Upper lobe of left lung (tissue), 6 donors: ENCODE results near the gene EHD3. TPM values are rescaled to one million over a fixed set of nuclear protein-coding genes. Genes with fewer than 3 reads are reported as not detected.
A peak's percentile ranks its signal among the peaks of the same experiment; 100 is the strongest.

Experiments
- ATAC-seq, 2 donors: fragments of 200-7000 bp; cut with Tn5 transposase; one replicate each; pipeline ENCODE4 v1.9.1; 2022; ENCODE audit warnings: mild to moderate bottlenecking in 2 of 2, moderate library complexity in 2 of 2; ENCODE audit not compliant: low FRiP score in 2 of 2
- DNase-seq, 2 donors: peaks; one replicate each; pipeline ENCODE4 v3.0.0-alpha.2; 2019 to 2020
- H3K27ac ChIP-seq, 4 donors: fragments of 200-600 bp; sonication (generic); one replicate each; pipeline ENCODE4 v1.5.1; 2016 to 2019
- H3K27me3 ChIP-seq, 4 donors: fragments of 200-600 bp; sonication (generic); one replicate each; pipeline ENCODE4 v1.5.1; 2017 to 2019
- H3K36me3 ChIP-seq, 4 donors: fragments of 200-600 bp; sonication (generic); one replicate each; pipeline ENCODE4 v1.5.1; 2016 to 2019
- H3K4me1 ChIP-seq, 4 donors: fragments of 200-600 bp; sonication (generic); one replicate each; pipeline ENCODE4 v1.5.1; 2018 to 2019
- H3K4me3 ChIP-seq, 4 donors: fragments of 200-600 bp; sonication (generic); one replicate each; pipeline ENCODE4 v1.5.1; 2017 to 2019; ENCODE audit warnings: mild to moderate bottlenecking in 2 of 4, moderate library complexity in 1 of 4
- H3K9me3 ChIP-seq, 4 donors: fragments of 200-600 bp; sonication (generic); one replicate each; pipeline ENCODE4 v1.5.1; 2018 to 2019
- CTCF ChIP-seq, 6 experiments: fragments of 450-650 bp in 4 of 6; fragments of 200-600 bp in 2 of 6; sonication (generic) in 2 of 6; IDR thresholded peaks; one replicate each; pipeline ENCODE4 v1.5.1; 2016 to 2019; ENCODE audit warnings: antibody characterized with exemption in 6 of 6
- EP300 ChIP-seq, 4 donors: sonication (generic); formaldehyde crosslinking; IDR thresholded peaks; one replicate each; pipeline ENCODE4 v1.5.1; 2017; ENCODE audit warnings: antibody characterized with exemption in 4 of 4, control low read depth in 2 of 4
- POLR2A ChIP-seq, 4 donors: fragments of 450-650 bp; IDR thresholded peaks; one replicate each; pipeline ENCODE4 v1.5.1; 2016 to 2017; ENCODE audit warnings: antibody characterized with exemption in 4 of 4, mild to moderate bottlenecking in 2 of 4
- POLR2AphosphoS5 ChIP-seq, 2 donors: sonication (generic); formaldehyde crosslinking; IDR thresholded peaks; one replicate each; pipeline ENCODE4 v1.5.1; 2017; ENCODE audit warnings: antibody characterized with exemption in 2 of 2
- whole genome bisulfite sequencing, 2 donors: methylation state at CpG; one replicate each; pipeline ENCODE4 v1.1.5; 2017 to 2018; 5-methylcytosine and 5-hydroxymethylcytosine counted together
- total RNA-seq, 6 donors: library from RNA; depleted of rRNA in 4 of 6; stranded (reverse); fragments of >200 nt in 4 of 6; gene quantifications; one replicate each; pipeline versions ENCODE4 v1.1.0 to v1.2.1, GENCODE V29; 2016 to 2021
- donor health status: DM: no; HTN: no; CAD: no; lungs with moderate emphysema.
- donor health status: DM: no; HTN: yes; CAD: no; lungs with severe emphysema.

The EHD3 gene
- total RNA-seq, 6 donors from 2014 or later = 3.7 to 12.5 (median 7.3) TPM

DNA sequence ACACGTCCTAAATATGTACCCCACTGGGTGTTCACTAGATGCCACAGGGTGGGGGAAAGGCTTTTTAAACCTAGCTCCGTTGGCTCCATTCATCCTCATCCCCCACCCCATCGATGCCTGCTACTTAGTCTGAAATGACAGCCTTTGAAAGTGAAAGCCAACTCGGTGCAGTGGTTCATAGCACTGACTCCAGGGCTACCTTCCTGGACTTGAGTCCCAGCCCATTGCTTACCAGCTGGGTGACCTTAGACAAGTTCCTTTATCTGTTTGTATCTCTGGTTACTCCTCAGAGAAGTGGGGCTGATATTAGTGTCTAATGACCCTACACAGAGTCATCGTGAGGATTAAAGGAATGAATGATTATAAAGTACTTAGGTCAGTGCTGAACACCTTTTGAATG is 24.4 kb downstream of the EHD3 start:
- peaks cover 3 to 9% (median 6%) of the 10 kb centered on the region in 4 donors for H3K4me1 ChIP-seq
- H3K4me3 ChIP-seq = no peak overlapping the region
- H3K36me3 ChIP-seq = peaks cover 0 to 21% (median 4%) of the 10 kb centered on the region in 4 donors
- DNase-seq (no peak), ATAC-seq (no peak)
- TF ChIP-seq POLR2AphosphoS5 (IDR thresholded peaks at IDR 0.05) (no peak), EP300 (IDR thresholded peaks at IDR 0.05) (no peak), CTCF (IDR thresholded peaks at IDR 0.05) (no peak), POLR2A (IDR thresholded peaks at IDR 0.05) (no peak)
- no peaks in the 10 kb centered on the region for H3K27me3 ChIP-seq
- H3K9me3 ChIP-seq = no peaks in the 10 kb centered on the region
- WGBS, 2 donors = 75 to 85% methylated on average over 5 of the region's 5 CpGs
- no peak overlapping the region for H3K27ac ChIP-seq

- DNase-seq (no peak), ATAC-seq (no peak)
- WGBS, 2 donors = 97 to 98% methylated on average over 3 of the region's 3 CpGs
- H3K27ac ChIP-seq = no peak overlapping the region
- no peaks in the 10 kb centered on the region for H3K9me3 ChIP-seq
- peaks cover 0 to 24% (median 4%) of the 10 kb centered on the region in 4 donors for H3K36me3 ChIP-seq
- H3K4me1 ChIP-seq = peaks cover 0 to 6% (median 2%) of the 10 kb centered on the region in 4 donors
- no peaks in the 10 kb centered on the region for H3K27me3 ChIP-seq
- no peak overlapping the region for H3K4me3 ChIP-seq
- no peak for TF ChIP-seq EP300 (IDR thresholded peaks at IDR 0.05)
- TF ChIP-seq POLR2AphosphoS5 (IDR thresholded peaks at IDR 0.05) = no peak
These were observed 25.1 kb downstream of the EHD3 start for GRCh38 chr2:31259075-31259474.

GRCh38 chr2:31260870-31261269 is 26.9 kb downstream of the EHD3 start:
- peaks cover 0 to 26% (median 4%) of the 10 kb centered on the region in 4 donors for H3K36me3 ChIP-seq
- H3K4me3 ChIP-seq = no peak overlapping the region
- DNase-seq = peak in 1 of 2 donors; percentile 31
- H3K9me3 ChIP-seq = no peaks in the 10 kb centered on the region
- no peaks in the 10 kb centered on the region for H3K27me3 ChIP-seq
- no peak overlapping the region for H3K27ac ChIP-seq
- no peaks in the 10 kb centered on the region for H3K4me1 ChIP-seq
- 80 to 83% methylated on average over 2 to 4 of the region's 4 CpGs for WGBS, 2 donors
- ATAC-seq = peak in 1 of 2 donors; percentile 34
- TF ChIP-seq CTCF (IDR thresholded peaks at IDR 0.05) = no peak
- TF ChIP-seq POLR2AphosphoS5 (IDR thresholded peaks at IDR 0.05) = no peak
- no peak for TF ChIP-seq EP300 (IDR thresholded peaks at IDR 0.05)
- TF ChIP-seq POLR2A (IDR thresholded peaks at IDR 0.05) = no peak

DNA sequence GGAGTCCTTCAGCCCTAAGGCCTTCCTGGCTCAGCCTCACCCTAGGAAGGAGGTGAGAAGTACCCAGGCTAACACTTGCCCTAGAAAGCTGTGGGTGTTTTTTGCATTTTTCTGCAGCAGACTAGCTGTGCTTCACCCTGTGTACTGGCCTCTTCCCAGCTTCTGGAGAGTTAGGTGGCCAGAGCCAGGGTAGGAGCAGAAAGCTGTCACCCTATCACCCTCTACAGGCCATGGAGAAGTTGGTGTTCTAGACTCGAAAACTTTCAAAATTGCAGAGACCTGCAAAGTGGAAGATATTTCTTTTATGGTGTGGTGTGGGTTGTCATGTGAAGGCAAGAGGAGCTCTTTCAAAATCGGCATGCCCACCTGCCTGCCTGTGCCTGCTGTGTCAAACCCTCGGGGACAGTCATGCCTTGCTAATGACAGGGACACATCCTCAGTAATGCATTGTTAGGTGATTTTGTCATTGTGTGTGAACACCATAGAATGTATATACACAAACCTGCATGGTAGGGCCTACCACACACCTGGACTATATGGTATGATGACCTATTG is 29.8 kb downstream of the EHD3 start:
- 87 to 88% methylated on average over 3 of the region's 3 CpGs for WGBS, 2 donors
- no peaks in the 10 kb centered on the region for H3K27me3 ChIP-seq
- DNase-seq (no peak), ATAC-seq (no peak)
- no peak for TF ChIP-seq EP300 (IDR thresholded peaks at IDR 0.05)
- H3K9me3 ChIP-seq = no peaks in the 10 kb centered on the region
- no peak overlapping the region for H3K4me3 ChIP-seq
- peaks cover 0 to 34% (median 4%) of the 10 kb centered on the region in 4 donors for H3K36me3 ChIP-seq
- H3K4me1 ChIP-seq = no peaks in the 10 kb centered on the region
- H3K27ac ChIP-seq = no peak overlapping the region

DNA sequence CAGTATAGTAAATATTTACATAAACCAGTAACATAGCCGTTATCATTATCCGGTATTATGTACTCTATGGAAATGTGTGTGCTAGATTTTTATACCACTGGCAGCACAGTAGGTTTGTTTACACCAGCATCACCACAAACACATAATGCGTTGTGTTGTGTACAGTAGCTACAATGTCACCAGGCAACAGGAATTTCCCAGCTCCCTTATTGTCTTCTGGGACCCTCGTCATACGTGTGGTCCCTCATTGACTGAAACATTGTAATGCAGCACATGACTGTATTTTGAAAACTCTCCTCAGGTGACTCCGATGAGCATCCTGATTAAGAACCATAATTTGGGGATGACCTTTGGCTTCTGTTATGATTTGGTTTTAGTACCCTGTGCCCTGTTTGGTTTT is 31.3 kb downstream of the EHD3 start:
- no peaks in the 10 kb centered on the region for H3K9me3 ChIP-seq
- no peak overlapping the region for H3K4me3 ChIP-seq
- TF ChIP-seq POLR2A (IDR thresholded peaks at IDR 0.05) (no peak), CTCF (IDR thresholded peaks at IDR 0.05) (no peak), EP300 (IDR thresholded peaks at IDR 0.05) (no peak), POLR2AphosphoS5 (IDR thresholded peaks at IDR 0.05) (no peak)
- DNase-seq = no peak
- H3K4me1 ChIP-seq = no peaks in the 10 kb centered on the region
- no peak for ATAC-seq
- H3K27me3 ChIP-seq = no peaks in the 10 kb centered on the region
- WGBS, 2 donors = 67 to 76% methylated on average over 6 of the region's 6 CpGs
- H3K36me3 ChIP-seq = peaks cover 0 to 34% (median 4%) of the 10 kb centered on the region in 4 donors
- H3K27ac ChIP-seq = no peak overlapping the region

DNA sequence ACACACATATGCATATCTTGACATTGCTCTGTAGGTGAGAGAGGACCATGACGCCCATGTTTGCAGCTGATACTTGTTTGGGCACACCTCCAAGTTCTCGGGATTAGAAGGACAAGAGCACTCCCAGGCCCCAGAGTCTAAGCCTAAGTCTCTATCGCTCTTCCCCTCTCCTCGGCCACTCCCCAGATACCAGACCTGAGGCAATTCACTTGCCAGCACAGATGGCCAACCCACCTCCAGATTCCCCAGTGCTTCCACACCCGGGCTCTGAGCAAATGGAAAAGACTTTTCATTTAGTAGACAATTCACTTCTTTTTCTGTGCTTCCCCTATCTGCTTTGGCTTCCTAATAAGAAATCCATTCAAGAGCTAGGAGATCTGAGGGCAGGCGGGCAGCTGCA is 32.9 kb downstream of the EHD3 start:
- ATAC-seq (no peak), DNase-seq (no peak)
- Histone ChIP-seq H3K4me3 (no peak overlapping the region), H3K4me1 (no peaks in the 10 kb centered on the region), H3K27ac (no peak overlapping the region), H3K9me3 (no peaks in the 10 kb centered on the region), H3K27me3 (no peaks in the 10 kb centered on the region), H3K36me3 (peaks cover 0 to 19% (median under 1%) of the 10 kb centered on the region in 4 donors)
- WGBS, 2 donors = 80 to 88% methylated on average over 6 of the region's 6 CpGs
- TF ChIP-seq EP300 (IDR thresholded peaks at IDR 0.05) (no peak), CTCF (IDR thresholded peaks at IDR 0.05) (no peak), POLR2AphosphoS5 (IDR thresholded peaks at IDR 0.05) (no peak), POLR2A (IDR thresholded peaks at IDR 0.05) (no peak)
